Measurements from ENCODE around the gene PBX3. TPM values are rescaled to one million over a fixed set of nuclear protein-coding genes. Genes with fewer than 3 reads are reported as not detected.

PBX3 gene
- total RNA-seq, 4 donors from 2014 or later, result 7.7 to 83.3 (median 12.1) TPM

- Histone ChIP-seq H3K4me3 (no peak overlapping the region), H3K36me3 (no peaks in the 10 kb centered on the region), H3K27ac (no peak overlapping the region), H3K4me1 (peaks cover 0 to 16% (median 4%) of the 10 kb centered on the region in 4 donors), H3K27me3 (no peaks in the 10 kb centered on the region), H3K9me3 (no peaks in the 10 kb centered on the region)
- DNase-seq, result no peak
- TF ChIP-seq POLR2A (IDR thresholded peaks at IDR 0.05) (no peak), CTCF (IDR thresholded peaks at IDR 0.05) (no peak)
These were observed 146.1 kb downstream of the PBX3 start for GRCh38 chr9:125893277-125893676.

- H3K27me3 ChIP-seq, result no peaks in the 10 kb centered on the region
- no peaks in the 10 kb centered on the region for H3K9me3 ChIP-seq
- TF ChIP-seq POLR2A (IDR thresholded peaks at IDR 0.05) (no peak), CTCF (IDR thresholded peaks at IDR 0.05) (no peak)
- DNase-seq, result no peak
- no peaks in the 10 kb centered on the region for H3K36me3 ChIP-seq
- H3K4me1 ChIP-seq, result peaks cover 0 to 16% (median 4%) of the 10 kb centered on the region in 4 donors
- H3K4me3 ChIP-seq, result no peak overlapping the region
- no peak overlapping the region for H3K27ac ChIP-seq
These were observed 147.4 kb downstream of the PBX3 start for GRCh38 chr9:125894566-125894965.

GRCh38 chr9:125896404-125896803 is 149.2 kb downstream of the PBX3 start:
- H3K27me3 ChIP-seq, result no peaks in the 10 kb centered on the region
- H3K36me3 ChIP-seq, result no peaks in the 10 kb centered on the region
- H3K4me3 ChIP-seq, result no peak overlapping the region
- no peaks in the 10 kb centered on the region for H3K9me3 ChIP-seq
- no peak for DNase-seq
- no peak overlapping the region for H3K27ac ChIP-seq
- TF ChIP-seq POLR2A (IDR thresholded peaks at IDR 0.05), result no peak
- TF ChIP-seq CTCF (IDR thresholded peaks at IDR 0.05), result no peak
- peaks cover 0 to 12% (median 0%) of the 10 kb centered on the region in 4 donors for H3K4me1 ChIP-seq

GRCh38 chr9:125896964-125897363 is 149.8 kb downstream of the PBX3 start:
- Histone ChIP-seq H3K4me1 (peaks cover 0 to 12% (median 0%) of the 10 kb centered on the region in 4 donors), H3K4me3 (no peak overlapping the region)

GRCh38 chr9:125897481-125897880 is 150.3 kb downstream of the PBX3 start:
- DNase-seq, result no peak
- Histone ChIP-seq H3K36me3 (no peaks in the 10 kb centered on the region), H3K27me3 (no peaks in the 10 kb centered on the region), H3K4me3 (no peak overlapping the region), H3K9me3 (no peaks in the 10 kb centered on the region), H3K4me1 (peaks cover 0 to 12% (median 0%) of the 10 kb centered on the region in 4 donors), H3K27ac (no peak overlapping the region)
- no peak for TF ChIP-seq CTCF (IDR thresholded peaks at IDR 0.05)
- TF ChIP-seq POLR2A (IDR thresholded peaks at IDR 0.05), result no peak

More at GRCh38 chr9:125896964-125897363, 149.8 kb downstream of the PBX3 start:
- no peaks in the 10 kb centered on the region for H3K36me3 ChIP-seq
- H3K27ac ChIP-seq, result no peak overlapping the region
- no peaks in the 10 kb centered on the region for H3K9me3 ChIP-seq
- no peaks in the 10 kb centered on the region for H3K27me3 ChIP-seq
- TF ChIP-seq CTCF (IDR thresholded peaks at IDR 0.05) (no peak), POLR2A (IDR thresholded peaks at IDR 0.05) (no peak)
- DNase-seq, result no peak

GRCh38 chr9:125902214-125902613 is 155.0 kb downstream of the PBX3 start:
- TF ChIP-seq POLR2A (IDR thresholded peaks at IDR 0.05), result no peak
- TF ChIP-seq CTCF (IDR thresholded peaks at IDR 0.05), result no peak
- no peaks in the 10 kb centered on the region for H3K9me3 ChIP-seq
- peaks cover 0 to 12% (median 0%) of the 10 kb centered on the region in 4 donors for H3K4me1 ChIP-seq
- DNase-seq, result no peak
- no peaks in the 10 kb centered on the region for H3K27me3 ChIP-seq
- H3K27ac ChIP-seq, result no peak overlapping the region
- no peak overlapping the region for H3K4me3 ChIP-seq
- no peaks in the 10 kb centered on the region for H3K36me3 ChIP-seq
